BLaER1 treated with 17β-estradiol and CSF1 and Interleukin-3, amounts not matched to agents 10 nM and 100 nM (cell line): ENCODE results near the gene RAB38.

ENCODE experiments used
- H3K27ac ChIP-seq, 11 experiments: shearing (Covaris generic); formaldehyde crosslinking; 2 replicates each; pipeline ENCODE4 v1.8.1; 2022
- H3K27me3 ChIP-seq, 11 experiments: shearing (Covaris generic); formaldehyde crosslinking; 2 replicates each; pipeline ENCODE4 v1.8.1; 2022
- H3K36me3 ChIP-seq, 11 experiments: shearing (Covaris generic); formaldehyde crosslinking; 2 replicates each; pipeline ENCODE4 v1.8.1; 2022
- H3K4me1 ChIP-seq, 10 experiments: shearing (Covaris generic); formaldehyde crosslinking; 2 replicates each; pipeline ENCODE4 v1.8.1; 2022
- H3K4me2 ChIP-seq, 11 experiments: shearing (Covaris generic); formaldehyde crosslinking; 2 replicates each; pipeline ENCODE4 v1.8.1; 2022
- H3K4me3 ChIP-seq, 10 experiments: shearing (Covaris generic); formaldehyde crosslinking; 2 replicates each; pipeline ENCODE4 v1.8.1; 2022
- H3K9ac ChIP-seq, 11 experiments: shearing (Covaris generic); formaldehyde crosslinking; 2 replicates each; pipeline ENCODE4 v1.8.1; 2022
- H3K9me3 ChIP-seq, 11 experiments: shearing (Covaris generic); formaldehyde crosslinking; replicated peaks in 1 of 11; 2 replicates each; pipeline ENCODE4 v1.8.1; 2022
- H4K20me1 ChIP-seq, 11 experiments: shearing (Covaris generic); formaldehyde crosslinking; 2 replicates each; pipeline ENCODE4 v1.8.1; 2022
- Cebpa-rat ChIP-seq, 11 experiments: shearing (Covaris generic); IDR thresholded peaks; 2 replicates each; pipeline ENCODE4 v1.8.1; 2022

Gene RAB38

DNA sequence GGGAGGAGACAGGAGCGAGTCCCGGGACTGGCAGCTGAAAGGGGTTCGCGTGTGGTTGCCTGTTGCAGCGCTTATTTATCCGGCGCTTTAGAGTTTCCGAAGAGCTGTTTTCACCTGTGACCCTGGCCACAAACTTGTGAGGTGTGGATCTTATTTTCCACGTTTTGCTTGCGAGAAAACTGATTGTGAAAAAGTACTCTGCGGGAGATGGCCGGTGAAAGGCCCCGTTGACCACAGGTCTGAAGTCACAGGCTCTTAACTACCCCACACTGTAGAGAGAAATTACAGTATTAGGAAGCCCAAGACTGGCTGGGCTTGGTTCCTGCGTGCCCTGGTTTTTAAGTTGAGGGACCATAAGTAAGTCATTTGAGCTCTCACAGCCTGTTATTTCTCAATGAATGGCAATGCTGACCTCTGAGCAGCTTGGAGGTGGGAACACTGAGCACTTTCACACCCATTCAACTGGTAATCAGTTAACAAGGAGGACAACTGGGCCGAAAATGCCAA, 379 bp upstream of the RAB38 start:
- Histone ChIP-seq H3K4me3 (peak overlapping the region in 9 of 10 experiments; percentile 54 to 73 (median 65); a peak in 18 of 20 replicates), H3K9ac (peak overlapping the region in 2 of 11 experiments; percentile 14 to 56; a peak in 2 of 22 replicates), H3K4me2 (peak overlapping the region; percentile 95 to 100 (median 99)), H3K36me3 (no peaks in the 10 kb centered on the region), H4K20me1 (no peaks in the 10 kb centered on the region), H3K27me3 (no peaks in the 10 kb centered on the region), H3K9me3 (no peaks in the 10 kb centered on the region), H3K27ac (no peak overlapping the region), H3K4me1 (peaks cover 6 to 26% (median 19%) of the 10 kb centered on the region in 10 experiments; a peak in 18 of 20 replicates)
- no peak for TF ChIP-seq Cebpa-rat (IDR thresholded peaks at IDR 0.05)

DNA sequence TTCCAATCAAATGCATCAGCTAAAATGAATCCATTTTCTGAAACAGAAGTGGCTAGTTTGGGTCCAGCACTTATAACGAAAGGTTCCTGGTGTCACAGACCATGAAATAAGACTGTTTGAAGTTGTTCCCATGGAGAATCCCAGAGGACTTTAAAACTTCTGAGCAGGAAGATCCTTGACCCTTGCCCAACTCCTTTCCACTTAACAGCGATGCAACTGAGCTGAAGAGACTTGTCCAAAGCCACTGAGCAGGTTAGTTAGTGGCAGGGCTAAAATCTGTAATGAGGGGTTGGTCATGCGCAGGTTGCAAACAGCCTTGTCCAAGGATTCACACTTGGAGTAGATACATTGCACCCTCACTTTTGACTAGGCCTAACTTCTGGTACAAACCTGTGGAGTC, 1.3 kb downstream of the RAB38 start:
- Histone ChIP-seq H3K36me3 (no peaks in the 10 kb centered on the region), H3K27me3 (no peaks in the 10 kb centered on the region), H3K27ac (no peak overlapping the region), H4K20me1 (no peaks in the 10 kb centered on the region), H3K4me3 (0 out of 20 replicates have a peak overlapping the region, but pooled peaks of 1 of the 10 experiments have one; percentile 68), H3K4me1 (peaks cover 6 to 26% (median 19%) of the 10 kb centered on the region in 10 experiments; a peak in 18 of 20 replicates), H3K4me2 (peak overlapping the region; percentile 95 to 100 (median 99); a peak in 21 of 22 replicates), H3K9ac (no peak overlapping the region), H3K9me3 (no peaks in the 10 kb centered on the region)
- TF ChIP-seq Cebpa-rat (IDR thresholded peaks at IDR 0.05): no peak

DNA sequence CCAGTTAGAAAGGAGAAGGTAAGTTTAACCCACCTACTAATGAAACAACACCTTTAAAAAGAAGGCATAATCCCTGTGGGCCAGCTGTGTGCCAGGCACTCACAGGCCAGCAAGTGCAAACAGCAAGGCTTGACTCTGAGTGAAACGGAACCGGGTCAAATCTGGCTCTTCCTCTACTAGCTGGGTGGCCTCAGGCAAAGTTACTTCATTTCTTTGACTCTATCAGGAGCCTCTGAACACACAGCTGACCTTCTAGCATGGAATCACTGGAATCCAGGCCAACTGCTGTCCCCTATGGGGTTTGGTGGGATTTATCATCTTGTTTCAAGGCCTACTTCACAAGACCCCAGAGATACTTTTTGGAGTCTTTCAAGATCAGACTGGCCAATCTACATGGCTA, 3.3 kb downstream of the RAB38 start:
- no peak overlapping the region for H3K4me3 ChIP-seq
- no peak overlapping the region for H3K9ac ChIP-seq
- H4K20me1 ChIP-seq: no peaks in the 10 kb centered on the region
- H3K4me2 ChIP-seq: no peak overlapping the region
- no peaks in the 10 kb centered on the region for H3K27me3 ChIP-seq
- H3K9me3 ChIP-seq: no peaks in the 10 kb centered on the region
- no peak overlapping the region for H3K27ac ChIP-seq
- H3K4me1 ChIP-seq: peaks cover 6 to 26% (median 19%) of the 10 kb centered on the region in 10 experiments; a peak in 18 of 20 replicates
- no peak for TF ChIP-seq Cebpa-rat (IDR thresholded peaks at IDR 0.05)
- no peaks in the 10 kb centered on the region for H3K36me3 ChIP-seq

DNA sequence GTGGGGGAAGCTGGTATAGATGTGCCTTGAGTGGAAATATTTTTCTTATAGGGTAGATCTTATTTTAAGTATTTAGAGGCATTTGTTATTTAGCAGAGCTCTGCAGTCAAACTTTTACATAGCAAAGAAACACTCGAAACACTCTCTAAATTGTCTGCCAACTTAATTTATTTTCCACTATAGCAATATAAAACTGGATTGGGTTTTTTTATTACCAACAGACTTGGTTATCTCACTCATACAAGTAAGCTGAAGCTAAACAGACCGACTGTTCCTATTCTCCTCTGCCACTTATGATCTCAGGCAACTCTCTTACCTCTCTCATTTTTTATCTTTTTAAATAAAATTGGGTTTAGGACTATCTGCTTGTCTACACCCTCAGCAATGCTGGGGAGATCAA, 4.6 kb downstream of the RAB38 start:
- Histone ChIP-seq H3K27ac (no peak overlapping the region), H3K4me3 (no peak overlapping the region), H3K9me3 (no peaks in the 10 kb centered on the region), H3K36me3 (no peaks in the 10 kb centered on the region), H3K4me1 (peaks cover 2 to 30% (median 18%) of the 10 kb centered on the region in 10 experiments; a peak in 18 of 20 replicates), H3K27me3 (no peaks in the 10 kb centered on the region), H3K9ac (no peak overlapping the region), H3K4me2 (no peak overlapping the region), H4K20me1 (no peaks in the 10 kb centered on the region)
- TF ChIP-seq Cebpa-rat (IDR thresholded peaks at IDR 0.05): no peak

DNA sequence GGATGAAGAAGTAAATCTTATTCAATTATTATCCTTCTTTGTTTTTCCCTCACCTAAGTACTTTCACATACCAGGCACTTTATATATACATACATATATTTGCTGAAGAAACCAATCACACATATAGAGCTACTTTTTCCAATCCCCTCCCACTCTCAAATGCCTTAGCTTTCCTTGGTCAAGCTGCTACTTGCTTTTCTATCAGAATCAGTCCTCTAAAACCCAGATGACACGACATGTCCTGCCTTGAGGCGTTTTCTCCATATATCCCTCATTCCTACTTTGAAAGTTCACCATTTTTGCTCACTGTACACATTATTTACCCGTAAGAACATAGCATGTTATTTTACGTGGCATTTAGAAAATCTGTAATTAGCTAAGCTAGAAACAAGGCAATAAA, 5.4 kb downstream of the RAB38 start:
- no peak overlapping the region for H3K4me2 ChIP-seq
- H3K27me3 ChIP-seq: no peaks in the 10 kb centered on the region
- H3K9ac ChIP-seq: no peak overlapping the region
- no peak overlapping the region for H3K27ac ChIP-seq
- no peaks in the 10 kb centered on the region for H3K9me3 ChIP-seq
- H3K4me3 ChIP-seq: no peak overlapping the region
- H4K20me1 ChIP-seq: no peaks in the 10 kb centered on the region
- H3K4me1 ChIP-seq: peaks cover 0 to 32% (median 19%) of the 10 kb centered on the region in 10 experiments; a peak in 16 of 20 replicates
- no peaks in the 10 kb centered on the region for H3K36me3 ChIP-seq
- TF ChIP-seq Cebpa-rat (IDR thresholded peaks at IDR 0.05): no peak

DNA sequence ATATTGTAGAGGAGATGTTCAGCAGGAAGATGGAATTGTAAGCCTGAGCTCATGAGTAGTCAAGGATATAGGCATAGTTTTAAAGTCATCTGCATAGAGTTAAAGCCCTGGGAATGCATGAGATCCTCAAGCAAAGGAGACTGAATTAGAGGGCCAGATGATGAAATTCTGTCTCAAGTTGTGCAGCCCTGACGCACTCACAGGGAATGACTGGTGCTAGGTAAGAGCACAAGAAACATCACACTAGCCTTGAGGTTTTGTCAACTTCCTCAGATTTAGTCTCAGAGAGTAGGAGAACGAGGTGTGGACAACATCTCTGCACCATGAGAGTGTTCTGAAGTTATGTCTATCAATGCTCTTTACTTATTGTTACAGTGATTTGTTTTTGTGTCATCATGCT, 5.8 kb downstream of the RAB38 start:
- H4K20me1 ChIP-seq: no peaks in the 10 kb centered on the region
- H3K27ac ChIP-seq: no peak overlapping the region
- H3K9ac ChIP-seq: no peak overlapping the region
- no peaks in the 10 kb centered on the region for H3K36me3 ChIP-seq
- no peak for TF ChIP-seq Cebpa-rat (IDR thresholded peaks at IDR 0.05)
- H3K27me3 ChIP-seq: no peaks in the 10 kb centered on the region
- peaks cover 4 to 32% (median 19%) of the 10 kb centered on the region in 10 experiments; a peak in 18 of 20 replicates for H3K4me1 ChIP-seq
- no peak overlapping the region for H3K4me3 ChIP-seq
- H3K4me2 ChIP-seq: no peak overlapping the region
- H3K9me3 ChIP-seq: no peaks in the 10 kb centered on the region

DNA sequence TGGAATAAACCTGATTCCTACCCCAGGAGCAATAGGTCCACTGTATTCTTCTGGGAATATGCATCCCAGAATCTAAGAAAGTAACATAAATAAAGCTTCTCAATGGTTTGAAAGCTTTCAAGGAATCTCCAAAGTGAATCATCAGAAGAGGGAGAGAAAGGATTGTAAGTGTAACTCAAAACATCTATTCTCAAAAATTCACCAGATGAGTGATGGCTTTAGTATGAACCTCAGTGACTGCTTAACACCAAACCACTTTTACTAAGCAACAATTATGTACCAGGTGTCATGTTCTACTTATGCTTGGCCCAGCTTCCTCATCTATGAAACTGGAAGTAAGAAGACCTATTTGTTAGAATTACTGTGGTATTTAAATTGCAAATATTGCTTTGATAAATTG, 7.4 kb downstream of the RAB38 start:
- no peaks in the 10 kb centered on the region for H3K9me3 ChIP-seq
- H3K27ac ChIP-seq: no peak overlapping the region
- no peak overlapping the region for H3K4me3 ChIP-seq
- no peaks in the 10 kb centered on the region for H3K36me3 ChIP-seq
- no peaks in the 10 kb centered on the region for H3K27me3 ChIP-seq
- peaks cover 0 to 31% (median 19%) of the 10 kb centered on the region in 10 experiments; a peak in 16 of 20 replicates for H3K4me1 ChIP-seq
- no peaks in the 10 kb centered on the region for H4K20me1 ChIP-seq
- no peak for TF ChIP-seq Cebpa-rat (IDR thresholded peaks at IDR 0.05)
- H3K4me2 ChIP-seq: no peak overlapping the region
- H3K9ac ChIP-seq: no peak overlapping the region

DNA sequence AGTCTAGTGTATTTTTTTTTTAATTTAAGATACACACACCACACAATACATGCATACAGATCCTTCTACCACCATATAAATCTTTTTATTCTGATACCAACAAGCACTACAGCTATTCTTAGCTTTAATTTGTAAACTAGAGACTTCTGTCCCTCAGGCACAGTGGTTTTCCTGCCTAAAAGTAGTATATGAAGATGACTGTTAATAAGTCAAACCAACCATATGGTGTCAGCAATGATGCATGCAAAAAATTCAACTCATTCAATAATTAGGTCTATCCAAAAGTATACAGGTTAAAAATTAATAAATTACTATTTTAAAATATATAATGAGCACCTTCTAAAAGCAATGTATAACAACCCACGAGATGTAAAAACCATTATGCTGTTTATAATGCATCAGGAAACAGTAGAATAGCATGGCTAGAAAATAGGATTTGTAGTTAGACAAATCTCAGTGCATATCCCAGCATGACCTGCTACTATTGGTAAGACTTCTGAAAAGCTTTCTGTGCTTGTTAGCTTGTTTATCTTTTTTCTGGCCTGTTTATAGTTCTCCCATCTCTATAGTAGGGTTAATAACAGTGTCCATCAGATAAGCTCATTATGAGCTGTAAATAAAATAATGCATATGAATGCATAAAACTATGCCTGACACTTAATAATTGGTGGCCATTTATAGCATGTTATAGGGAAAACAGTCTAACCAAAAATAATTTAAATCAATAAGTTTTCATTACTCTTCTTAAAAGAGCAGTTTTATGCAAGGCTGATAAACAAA, 10.2 kb downstream of the RAB38 start:
- H4K20me1 ChIP-seq: no peaks in the 10 kb centered on the region
- no peak overlapping the region for H3K27ac ChIP-seq
- H3K9me3 ChIP-seq: peaks cover 5 to 11% (median 8%) of the 10 kb centered on the region in 11 experiments; a peak in 15 of 22 replicates
- no peaks in the 10 kb centered on the region for H3K27me3 ChIP-seq
- no peak overlapping the region for H3K4me3 ChIP-seq
- H3K9ac ChIP-seq: no peak overlapping the region
- TF ChIP-seq Cebpa-rat (IDR thresholded peaks at IDR 0.05): no peak
- H3K36me3 ChIP-seq: 0 out of 22 replicates have a peak, but pooled peaks cover 0 to 4% (median 0%) of the 10 kb centered on the region in 11 experiments
- H3K4me1 ChIP-seq: peaks cover 0 to 31% (median 19%) of the 10 kb centered on the region in 10 experiments; a peak in 16 of 20 replicates
- H3K4me2 ChIP-seq: peak overlapping the region in 8 of 11 experiments; percentile 6 to 77 (median 56); a peak in 15 of 22 replicates

DNA sequence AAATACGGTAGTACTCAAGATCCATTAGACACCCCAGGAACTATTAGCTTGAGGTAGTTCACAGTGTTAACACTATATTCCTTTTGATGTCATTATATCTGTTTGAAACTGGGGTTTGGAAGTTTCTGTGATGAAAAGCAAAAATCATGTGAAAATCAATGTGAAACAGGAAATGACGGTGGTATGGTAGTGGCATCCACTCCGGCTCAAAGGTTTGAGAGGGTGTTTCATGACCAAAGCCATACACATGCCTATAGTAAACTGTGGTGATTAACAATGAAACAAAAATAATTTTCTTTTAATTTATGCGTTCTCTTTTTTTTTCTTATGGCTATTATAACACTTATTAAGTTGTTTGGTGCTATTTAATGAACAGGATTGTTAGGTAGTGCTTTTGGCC, 10.9 kb downstream of the RAB38 start:
- H3K27me3 ChIP-seq: no peaks in the 10 kb centered on the region
- H3K9ac ChIP-seq: no peak overlapping the region
- H4K20me1 ChIP-seq: no peaks in the 10 kb centered on the region
- peak overlapping the region in 8 of 11 experiments; percentile 26 to 77 (median 56); a peak in 15 of 22 replicates for H3K4me2 ChIP-seq
- H3K9me3 ChIP-seq: peaks cover 7 to 17% (median 15%) of the 10 kb centered on the region in 11 experiments; a peak in 16 of 22 replicates
- no peak overlapping the region for H3K4me3 ChIP-seq
- 0 out of 22 replicates have a peak, but pooled peaks cover 0 to 4% (median 0%) of the 10 kb centered on the region in 11 experiments for H3K36me3 ChIP-seq
- no peak for TF ChIP-seq Cebpa-rat (IDR thresholded peaks at IDR 0.05)
- no peak overlapping the region for H3K27ac ChIP-seq
- peaks cover 0 to 31% (median 19%) of the 10 kb centered on the region in 10 experiments; a peak in 16 of 20 replicates for H3K4me1 ChIP-seq
